T-helper 22 cell (primary cell): ENCODE data around the gene DZIP1.

Source experiments
- DNase-seq: peaks from one replicate; pipeline ENCODE4 v3.0.0-alpha.2; 2020; ENCODE audit warnings: low read depth

Gene DZIP1

GRCh38 chr13:95544293-95544692 is 100.2 kb downstream of the DZIP1 start:
- DNase-seq = no peak

- DNase-seq = no peak
Observed at GRCh38 chr13:95541911-95542474, 102.5 kb downstream of the DZIP1 start.

GRCh38 chr13:95541308-95541707 is 103.2 kb downstream of the DZIP1 start:
- no peak for DNase-seq

- DNase-seq = no peak
Observed at GRCh38 chr13:95540888-95541287, 103.6 kb downstream of the DZIP1 start.

- DNase-seq = no peak
Observed at GRCh38 chr13:95536632-95537241, 107.8 kb downstream of the DZIP1 start.

GRCh38 chr13:95535243-95535642 is 109.3 kb downstream of the DZIP1 start:
- no peak for DNase-seq

- no peak for DNase-seq
Observed at GRCh38 chr13:95533545-95534160, 110.9 kb downstream of the DZIP1 start.

- DNase-seq = no peak
Observed at GRCh38 chr13:95530178-95530577, 114.3 kb downstream of the DZIP1 start.
